Breast epithelium (tissue), 4 donors: Measurements from ENCODE around the gene RASSF6. TPM values are rescaled to one million over a fixed set of nuclear protein-coding genes. Genes with fewer than 3 reads are reported as not detected.

Experiments used
- DNase-seq, 2 donors: peaks; one replicate each; pipeline ENCODE4 v3.0.0-alpha.2; 2019; ENCODE audit warnings: low spot score in 2 of 2
- H3K27ac ChIP-seq, 2 donors: fragments of 200-600 bp; sonication (generic) in 1 of 2; one replicate each; pipeline ENCODE4 v1.5.1; 2016 to 2019; ENCODE audit warnings: mild to moderate bottlenecking in 1 of 2
- H3K27me3 ChIP-seq, 2 donors: fragments of 200-600 bp; sonication (generic) in 1 of 2; one replicate each; pipeline versions ENCODE4 v1.5.1 to v1.6.0; 2017 to 2019; ENCODE audit warnings: control low read depth in 1 of 2, mild to moderate bottlenecking in 1 of 2
- H3K36me3 ChIP-seq: fragments of 200-600 bp; one replicate; pipeline ENCODE4 v1.5.1; 2019
- H3K4me1 ChIP-seq, 2 donors: fragments of 200-600 bp; sonication (generic); one replicate each; pipeline ENCODE4 v1.5.1; 2016 to 2019; ENCODE audit warnings: control low read depth in 1 of 2
- H3K4me3 ChIP-seq, 3 donors: fragments of 200-600 bp; sonication (generic); 1 replicate in 2 of 3; 2 replicates in 1 of 3; pipeline ENCODE4 v1.5.1; 2016 to 2019; ENCODE audit warnings: mild to moderate bottlenecking in 3 of 3, moderate library complexity in 2 of 3
- H3K9me3 ChIP-seq, 2 donors: fragments of 200-600 bp; sonication (generic) in 1 of 2; one replicate each; pipeline ENCODE4 v1.5.1; 2016 to 2019; ENCODE audit warnings: control low read depth in 1 of 2
- POLR2A ChIP-seq: fragments of 450-650 bp; IDR thresholded peaks from one replicate; pipeline ENCODE4 v1.6.1; 2016; ENCODE audit warnings: antibody characterized with exemption, mild to moderate bottlenecking, moderate library complexity
- POLR2AphosphoS5 ChIP-seq, 3 donors: sonication (generic); formaldehyde crosslinking; IDR thresholded peaks; one replicate each; pipeline ENCODE4 v1.6.1; 2017; ENCODE audit warnings: antibody characterized with exemption in 3 of 3
- intact Hi-C: fragments of 100-400 bp; cut with DNase I; formaldehyde crosslinking; loops from one replicate; pipeline ENCODE4 v1.15.1; 2023; ENCODE audit warnings: low total_unique reads
- total RNA-seq, 3 donors: library from RNA; depleted of rRNA; stranded (reverse); fragments of >200 nt; gene quantifications; one replicate each; pipeline ENCODE4 v1.1.0, GENCODE V29; 2016
- TF ChIP-seq, protein P1 (sequence below), 3 donors: fragments of 450-650 bp; IDR thresholded peaks; one replicate each; pipeline ENCODE4 v1.5.1; 2016 to 2017; ENCODE audit warnings: antibody characterized with exemption in 3 of 3, mild to moderate bottlenecking in 3 of 3, moderate library complexity in 3 of 3

RASSF6 gene
- total RNA-seq, 3 donors from 2014 or later = 4.6 to 11.7 TPM; not detected in 1

DNA sequence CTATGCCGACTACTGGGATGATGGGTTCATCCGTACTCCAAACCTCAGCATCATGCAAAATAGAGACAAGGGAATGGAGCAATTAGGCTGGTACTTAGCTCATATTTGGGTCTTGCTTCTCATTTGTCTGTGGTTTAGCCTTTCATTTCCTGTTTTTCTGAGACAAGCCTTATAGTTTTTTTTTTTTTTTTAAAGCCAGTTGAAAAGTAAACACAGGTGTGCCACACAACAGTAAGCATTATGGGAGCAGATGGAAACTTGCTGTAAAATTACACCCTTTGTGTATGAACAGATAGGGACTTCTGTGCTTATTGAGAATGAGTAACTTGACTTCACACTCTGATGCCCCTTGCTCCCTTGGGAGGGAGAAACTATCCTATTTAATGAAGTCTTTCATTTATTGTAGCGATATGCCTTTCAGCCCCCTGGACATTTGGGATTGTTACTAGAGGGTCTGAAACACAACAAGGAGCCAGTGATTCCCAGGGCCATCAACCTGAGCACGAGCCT lies 13.7 kb downstream of the RASSF6 start:
- Histone ChIP-seq H3K27ac (peak overlapping the region; percentile 59 to 60), H3K4me1 (peaks cover 0 to 17% of the 10 kb centered on the region in 2 donors), H3K9me3 (no peaks in the 10 kb centered on the region), H3K4me3 (no peak overlapping the region), H3K27me3 (no peaks in the 10 kb centered on the region), H3K36me3 (no peaks in the 10 kb centered on the region)
- no peak for DNase-seq
- intact Hi-C loops = no loop called here
- TF ChIP-seq POLR2AphosphoS5 (IDR thresholded peaks at IDR 0.05) (no peak), POLR2A (no peak)
- TF ChIP-seq, protein P1, sequence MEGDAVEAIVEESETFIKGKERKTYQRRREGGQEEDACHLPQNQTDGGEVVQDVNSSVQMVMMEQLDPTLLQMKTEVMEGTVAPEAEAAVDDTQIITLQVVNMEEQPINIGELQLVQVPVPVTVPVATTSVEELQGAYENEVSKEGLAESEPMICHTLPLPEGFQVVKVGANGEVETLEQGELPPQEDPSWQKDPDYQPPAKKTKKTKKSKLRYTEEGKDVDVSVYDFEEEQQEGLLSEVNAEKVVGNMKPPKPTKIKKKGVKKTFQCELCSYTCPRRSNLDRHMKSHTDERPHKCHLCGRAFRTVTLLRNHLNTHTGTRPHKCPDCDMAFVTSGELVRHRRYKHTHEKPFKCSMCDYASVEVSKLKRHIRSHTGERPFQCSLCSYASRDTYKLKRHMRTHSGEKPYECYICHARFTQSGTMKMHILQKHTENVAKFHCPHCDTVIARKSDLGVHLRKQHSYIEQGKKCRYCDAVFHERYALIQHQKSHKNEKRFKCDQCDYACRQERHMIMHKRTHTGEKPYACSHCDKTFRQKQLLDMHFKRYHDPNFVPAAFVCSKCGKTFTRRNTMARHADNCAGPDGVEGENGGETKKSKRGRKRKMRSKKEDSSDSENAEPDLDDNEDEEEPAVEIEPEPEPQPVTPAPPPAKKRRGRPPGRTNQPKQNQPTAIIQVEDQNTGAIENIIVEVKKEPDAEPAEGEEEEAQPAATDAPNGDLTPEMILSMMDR (IDR thresholded peaks at IDR 0.05) = no peak

GRCh38 chr4:73603854-73604584 lies 16.2 kb downstream of the RASSF6 start:
- no peak for DNase-seq
- H3K4me1 ChIP-seq = peaks cover 0 to 8% of the 10 kb centered on the region in 2 donors
- H3K36me3 ChIP-seq = no peaks in the 10 kb centered on the region
- no peak overlapping the region for H3K4me3 ChIP-seq
- TF ChIP-seq, protein P1 (IDR thresholded peaks at IDR 0.05) = no peak
- TF ChIP-seq POLR2A = no peak
- no peak for TF ChIP-seq POLR2AphosphoS5 (IDR thresholded peaks at IDR 0.05)
- H3K27ac ChIP-seq = peak overlapping the region; percentile 46 to 54
- H3K9me3 ChIP-seq = no peaks in the 10 kb centered on the region
- intact Hi-C loops = no loop called here
- H3K27me3 ChIP-seq = no peaks in the 10 kb centered on the region

GRCh38 chr4:73603271-73603710 lies 16.9 kb downstream of the RASSF6 start:
- Histone ChIP-seq H3K4me3 (no peak overlapping the region), H3K27ac (peak overlapping the region; percentile 41 to 54), H3K9me3 (no peaks in the 10 kb centered on the region), H3K27me3 (no peaks in the 10 kb centered on the region), H3K36me3 (no peaks in the 10 kb centered on the region), H3K4me1 (peaks cover 0 to 8% of the 10 kb centered on the region in 2 donors)
- TF ChIP-seq POLR2AphosphoS5 (IDR thresholded peaks at IDR 0.05) = no peak
- TF ChIP-seq, protein P1 (IDR thresholded peaks at IDR 0.05) = no peak
- TF ChIP-seq POLR2A = no peak
- intact Hi-C loops = no loop called here
- DNase-seq = no peak

DNA sequence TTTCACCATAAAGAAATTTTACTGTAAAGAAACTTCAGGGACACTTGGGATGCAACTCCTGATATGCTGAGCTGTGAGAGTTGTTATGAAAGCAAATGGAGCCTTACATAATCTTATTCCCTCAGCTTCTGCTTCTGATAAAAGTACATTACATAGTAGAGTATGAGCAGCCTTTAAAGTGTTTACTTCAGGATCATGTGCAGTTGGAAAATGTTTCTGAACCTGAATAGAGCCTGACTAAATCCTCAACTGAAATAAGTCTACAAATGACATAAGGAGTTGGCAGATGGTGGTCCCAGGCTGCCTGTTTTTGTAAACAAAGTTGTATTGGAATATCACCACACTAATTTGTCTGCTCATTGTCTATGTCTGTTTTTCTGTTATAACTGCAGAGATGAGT lies 19.3 kb downstream of the RASSF6 start:
- peak overlapping the region in 1 of 2 donors; percentile 14 for H3K27ac ChIP-seq
- H3K4me3 ChIP-seq = no peak overlapping the region
- H3K36me3 ChIP-seq = no peaks in the 10 kb centered on the region
- TF ChIP-seq, protein P1 (IDR thresholded peaks at IDR 0.05) = no peak
- no peak for TF ChIP-seq POLR2AphosphoS5 (IDR thresholded peaks at IDR 0.05)
- no peak for TF ChIP-seq POLR2A
- intact Hi-C loops = no loop called here
- H3K9me3 ChIP-seq = no peaks in the 10 kb centered on the region
- no peak for DNase-seq
- H3K4me1 ChIP-seq = peaks cover 0 to 8% of the 10 kb centered on the region in 2 donors
- H3K27me3 ChIP-seq = no peaks in the 10 kb centered on the region

- peak in 1 of 2 donors; percentile 42 for DNase-seq
- intact Hi-C loops = no loop called here
- Histone ChIP-seq H3K4me1 (peaks cover 0 to 8% of the 10 kb centered on the region in 2 donors), H3K36me3 (no peaks in the 10 kb centered on the region), H3K9me3 (no peaks in the 10 kb centered on the region), H3K27ac (peak overlapping the region; percentile 65 to 80), H3K27me3 (no peaks in the 10 kb centered on the region), H3K4me3 (no peak overlapping the region)
- TF ChIP-seq POLR2A = no peak
- TF ChIP-seq, protein P1 (IDR thresholded peaks at IDR 0.05) = no peak
- TF ChIP-seq POLR2AphosphoS5 (IDR thresholded peaks at IDR 0.05) = no peak
Observed at GRCh38 chr4:73599182-73599581, 21.1 kb downstream of the RASSF6 start.
